GM23338 (cell line): Measurements from ENCODE around the gene NCAPD2. TPM values are rescaled to one million over a fixed set of nuclear protein-coding genes. Genes with fewer than 3 reads are reported as not detected.

ENCODE experiments used
- ATAC-seq: fragments of 200-7000 bp; cut with Tn5 transposase; 3 replicates; pipeline ENCODE4 v1.9.1; 2020
- DNase-seq: peaks from one replicate; pipeline ENCODE4 v3.0.0-alpha.2; 2015; ENCODE audit warnings: low spot score
- H2AFZ ChIP-seq: fragments of 200-600 bp; sonication (generic); 2 replicates; pipeline ENCODE4 v1.8.0; 2016; ENCODE audit warnings: antibody characterized with exemption, mild to moderate bottlenecking, moderate library complexity
- H3F3A ChIP-seq: fragments of 200-600 bp; sonication (generic); replicated peaks from 2 replicates; pipeline ENCODE4 v1.8.0; 2017; ENCODE audit warnings: antibody characterized with exemption, mixed run types, low read depth
- H3K27ac ChIP-seq: fragments of 200-600 bp; sonication (generic); 2 replicates; pipeline ENCODE4 v1.6.1; 2016; ENCODE audit warnings: low read depth
- H3K27me3 ChIP-seq: fragments of 200-600 bp; sonication (generic); 2 replicates; pipeline ENCODE4 v1.8.0; 2016; ENCODE audit warnings: mild to moderate bottlenecking, mixed run types, moderate library complexity; ENCODE audit not compliant: insufficient read depth
- H3K36me3 ChIP-seq: fragments of 200-600 bp; sonication (generic); 2 replicates; pipeline ENCODE4 v1.8.0; 2016; ENCODE audit warnings: mild to moderate bottlenecking; ENCODE audit not compliant: insufficient read depth
- H3K4me1 ChIP-seq: fragments of 200-600 bp; sonication (generic); 2 replicates; pipeline ENCODE4 v1.8.0; 2016; ENCODE audit warnings: mild to moderate bottlenecking, moderate library complexity; ENCODE audit not compliant: insufficient read depth
- H3K4me2 ChIP-seq: fragments of 200-600 bp; sonication (generic); 2 replicates; pipeline ENCODE4 v1.7.1; 2017; ENCODE audit warnings: mixed run types
- H3K4me3 ChIP-seq: fragments of 200-600 bp; sonication (generic); 2 replicates; pipeline ENCODE4 v1.6.1; 2016; ENCODE audit warnings: mixed run types
- H3K79me2 ChIP-seq: fragments of 200-600 bp; sonication (generic); replicated peaks from 2 replicates; pipeline ENCODE4 v1.8.0; 2017; ENCODE audit warnings: mild to moderate bottlenecking; ENCODE audit not compliant: insufficient read depth
- H3K9me2 ChIP-seq: fragments of 200-600 bp; sonication (generic); 2 replicates; pipeline ENCODE4 v1.8.0; 2017; ENCODE audit not compliant: insufficient read depth
- H4K20me1 ChIP-seq: fragments of 200-600 bp; sonication (generic); replicated peaks from 2 replicates; pipeline ENCODE4 v1.8.0; 2017; ENCODE audit warnings: mild to moderate bottlenecking; ENCODE audit not compliant: insufficient read depth
- H3K27ac Mint-ChIP-seq: 2 replicates; pipeline ENCODE4 v1.8.0; 2020; ENCODE audit warnings: inconsistent platforms, mild to moderate bottlenecking, moderate library complexity, mixed read lengths
- H3K27me3 Mint-ChIP-seq: 3 replicates; pipeline ENCODE4 v1.8.0; 2022; ENCODE audit warnings: low read depth, mild to moderate bottlenecking, moderate library complexity, mixed read lengths, inconsistent platforms; ENCODE audit not compliant: insufficient read depth, poor library complexity
- H3K36me3 Mint-ChIP-seq: 3 replicates; pipeline ENCODE4 v1.8.0; 2021; ENCODE audit warnings: low read depth, mild to moderate bottlenecking, inconsistent platforms, moderate library complexity, mixed read lengths
- H3K4me1 Mint-ChIP-seq: 3 replicates; pipeline ENCODE4 v1.8.0; 2020; ENCODE audit warnings: mild to moderate bottlenecking, inconsistent platforms, mixed read lengths
- H3K4me3 Mint-ChIP-seq: 3 replicates; pipeline ENCODE4 v1.8.0; 2021; ENCODE audit warnings: moderate library complexity, mild to moderate bottlenecking, inconsistent platforms, mixed read lengths
- H3K9me3 Mint-ChIP-seq: 3 replicates; pipeline ENCODE4 v1.8.0; 2020; ENCODE audit warnings: moderate library complexity, mild to moderate bottlenecking, inconsistent platforms, mixed read lengths
- CREB1 ChIP-seq: fragments of 250-450 bp; sonication (Bioruptor Pico); IDR thresholded peaks from 2 replicates; pipeline ENCODE4 v1.5.0; 2020; ENCODE audit warnings: low read depth, mild to moderate bottlenecking, moderate library complexity
- ZNF114 ChIP-seq: fragments of 250-450 bp; sonication (Bioruptor Pico); IDR thresholded peaks from 2 replicates; pipeline ENCODE4 v1.5.0; 2020; ENCODE audit warnings: mild to moderate bottlenecking, moderate library complexity
- ZNF331 ChIP-seq: fragments of 250-450 bp; sonication (Bioruptor Pico); IDR thresholded peaks from 2 replicates; pipeline ENCODE4 v1.5.0; 2020; ENCODE audit warnings: low read depth, mild to moderate bottlenecking, moderate library complexity
- polyA plus RNA-seq: library from polyadenylated mRNA; unstranded; fragments of >200 nt; fragmentation: Nextera tagmentation; extraction: Ambion mirVana; gene quantifications from 2 replicates; pipeline ENCODE4 v1.2.1, GENCODE V29; 2016
- total RNA-seq: library from RNA; depleted of rRNA; stranded (reverse); fragments of >200 nt; shearing (Covaris generic); gene quantifications from 2 replicates; pipeline ENCODE4 v1.2.3, GENCODE V29; 2014
- TF ChIP-seq, protein P1 (sequence below): fragments of 250-450 bp; sonication (Bioruptor Pico); IDR thresholded peaks from 2 replicates; pipeline ENCODE4 v1.5.0; 2020; ENCODE audit warnings: mild to moderate bottlenecking, moderate library complexity

The NCAPD2 gene
- total and polyA plus RNA-seq, 2 experiments from 2014 or later, result 34.2 to 217 TPM

- peak overlapping the region; percentile 90 for H2AFZ ChIP-seq
- H3K27me3 ChIP-seq, result no peaks in the 10 kb centered on the region
- H3K27ac Mint-ChIP-seq, result peak overlapping the region; percentile 97
- no peaks in the 10 kb centered on the region for H3K36me3 ChIP-seq
- H3K4me3 Mint-ChIP-seq, result peak overlapping the region; percentile 63
- TF ChIP-seq, protein P1, sequence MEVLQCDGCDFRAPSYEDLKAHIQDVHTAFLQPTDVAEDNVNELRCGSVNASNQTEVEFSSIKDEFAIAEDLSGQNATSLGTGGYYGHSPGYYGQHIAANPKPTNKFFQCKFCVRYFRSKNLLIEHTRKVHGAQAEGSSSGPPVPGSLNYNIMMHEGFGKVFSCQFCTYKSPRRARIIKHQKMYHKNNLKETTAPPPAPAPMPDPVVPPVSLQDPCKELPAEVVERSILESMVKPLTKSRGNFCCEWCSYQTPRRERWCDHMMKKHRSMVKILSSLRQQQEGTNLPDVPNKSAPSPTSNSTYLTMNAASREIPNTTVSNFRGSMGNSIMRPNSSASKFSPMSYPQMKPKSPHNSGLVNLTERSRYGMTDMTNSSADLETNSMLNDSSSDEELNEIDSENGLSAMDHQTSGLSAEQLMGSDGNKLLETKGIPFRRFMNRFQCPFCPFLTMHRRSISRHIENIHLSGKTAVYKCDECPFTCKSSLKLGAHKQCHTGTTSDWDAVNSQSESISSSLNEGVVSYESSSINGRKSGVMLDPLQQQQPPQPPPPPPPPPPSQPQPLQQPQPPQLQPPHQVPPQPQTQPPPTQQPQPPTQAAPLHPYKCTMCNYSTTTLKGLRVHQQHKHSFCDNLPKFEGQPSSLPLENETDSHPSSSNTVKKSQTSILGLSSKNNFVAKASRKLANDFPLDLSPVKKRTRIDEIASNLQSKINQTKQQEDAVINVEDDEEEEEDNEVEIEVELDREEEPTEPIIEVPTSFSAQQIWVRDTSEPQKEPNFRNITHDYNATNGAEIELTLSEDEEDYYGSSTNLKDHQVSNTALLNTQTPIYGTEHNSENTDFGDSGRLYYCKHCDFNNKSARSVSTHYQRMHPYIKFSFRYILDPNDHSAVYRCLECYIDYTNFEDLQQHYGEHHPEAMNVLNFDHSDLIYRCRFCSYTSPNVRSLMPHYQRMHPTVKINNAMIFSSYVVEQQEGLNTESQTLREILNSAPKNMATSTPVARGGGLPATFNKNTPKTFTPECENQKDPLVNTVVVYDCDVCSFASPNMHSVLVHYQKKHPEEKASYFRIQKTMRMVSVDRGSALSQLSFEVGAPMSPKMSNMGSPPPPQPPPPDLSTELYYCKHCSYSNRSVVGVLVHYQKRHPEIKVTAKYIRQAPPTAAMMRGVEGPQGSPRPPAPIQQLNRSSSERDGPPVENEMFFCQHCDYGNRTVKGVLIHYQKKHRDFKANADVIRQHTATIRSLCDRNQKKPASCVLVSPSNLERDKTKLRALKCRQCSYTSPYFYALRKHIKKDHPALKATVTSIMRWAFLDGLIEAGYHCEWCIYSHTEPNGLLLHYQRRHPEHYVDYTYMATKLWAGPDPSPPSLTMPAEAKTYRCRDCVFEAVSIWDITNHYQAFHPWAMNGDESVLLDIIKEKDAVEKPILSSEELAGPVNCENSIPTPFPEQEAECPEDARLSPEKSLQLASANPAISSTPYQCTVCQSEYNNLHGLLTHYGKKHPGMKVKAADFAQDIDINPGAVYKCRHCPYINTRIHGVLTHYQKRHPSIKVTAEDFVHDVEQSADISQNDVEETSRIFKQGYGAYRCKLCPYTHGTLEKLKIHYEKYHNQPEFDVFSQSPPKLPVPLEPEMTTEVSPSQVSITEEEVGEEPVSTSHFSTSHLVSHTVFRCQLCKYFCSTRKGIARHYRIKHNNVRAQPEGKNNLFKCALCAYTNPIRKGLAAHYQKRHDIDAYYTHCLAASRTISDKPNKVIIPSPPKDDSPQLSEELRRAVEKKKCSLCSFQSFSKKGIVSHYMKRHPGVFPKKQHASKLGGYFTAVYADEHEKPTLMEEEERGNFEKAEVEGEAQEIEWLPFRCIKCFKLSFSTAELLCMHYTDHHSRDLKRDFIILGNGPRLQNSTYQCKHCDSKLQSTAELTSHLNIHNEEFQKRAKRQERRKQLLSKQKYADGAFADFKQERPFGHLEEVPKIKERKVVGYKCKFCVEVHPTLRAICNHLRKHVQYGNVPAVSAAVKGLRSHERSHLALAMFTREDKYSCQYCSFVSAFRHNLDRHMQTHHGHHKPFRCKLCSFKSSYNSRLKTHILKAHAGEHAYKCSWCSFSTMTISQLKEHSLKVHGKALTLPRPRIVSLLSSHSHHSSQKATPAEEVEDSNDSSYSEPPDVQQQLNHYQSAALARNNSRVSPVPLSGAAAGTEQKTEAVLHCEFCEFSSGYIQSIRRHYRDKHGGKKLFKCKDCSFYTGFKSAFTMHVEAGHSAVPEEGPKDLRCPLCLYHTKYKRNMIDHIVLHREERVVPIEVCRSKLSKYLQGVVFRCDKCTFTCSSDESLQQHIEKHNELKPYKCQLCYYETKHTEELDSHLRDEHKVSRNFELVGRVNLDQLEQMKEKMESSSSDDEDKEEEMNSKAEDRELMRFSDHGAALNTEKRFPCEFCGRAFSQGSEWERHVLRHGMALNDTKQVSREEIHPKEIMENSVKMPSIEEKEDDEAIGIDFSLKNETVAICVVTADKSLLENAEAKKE (CRISPR knock-in tag), result peak; percentile 60; the same call in 1 of the 2 replicates
- TF ChIP-seq ZNF331 (CRISPR knock-in tag) (peak; percentile 40; the same call in 1 of the 2 replicates), CREB1 (0 out of 2 replicates have a peak, but pooled peaks have one; percentile 11), ZNF114 (CRISPR knock-in tag) (no peak)
- H3K4me3 ChIP-seq, result peak overlapping the region; percentile 44; the same call in 1 of the 2 replicates
- H3K4me1 Mint-ChIP-seq, result peaks cover 44% of the 10 kb centered on the region
- peak overlapping the region; percentile 77 for H3K4me2 ChIP-seq
- no peaks in the 10 kb centered on the region for H3K79me2 ChIP-seq
- no peaks in the 10 kb centered on the region for H3K9me2 ChIP-seq
- peak overlapping the region; percentile 86 for H3K27ac ChIP-seq
- H3K36me3 Mint-ChIP-seq, result no peaks in the 10 kb centered on the region
- H3K9me3 Mint-ChIP-seq, result no peaks in the 10 kb centered on the region
- peak; percentile 49 for DNase-seq
- H3K27me3 Mint-ChIP-seq, result peaks cover 17% of the 10 kb centered on the region
- peaks cover 6% of the 10 kb centered on the region; the same call in 1 of the 2 replicates for H3F3A ChIP-seq
- no peaks in the 10 kb centered on the region for H4K20me1 ChIP-seq
- H3K4me1 ChIP-seq, result peaks cover 29% of the 10 kb centered on the region
- ATAC-seq, result peak; percentile 76
These were observed 43.0 kb upstream of the NCAPD2 start for GRCh38 chr12:6450869-6451347.
